ENCODE data around the gene ATP8B1. TPM values are rescaled to one million over a fixed set of nuclear protein-coding genes. Genes with fewer than 3 reads are reported as not detected.

The ATP8B1 gene
- total RNA-seq, 1 experiment from 2014 or later = 1.4 TPM

DNA sequence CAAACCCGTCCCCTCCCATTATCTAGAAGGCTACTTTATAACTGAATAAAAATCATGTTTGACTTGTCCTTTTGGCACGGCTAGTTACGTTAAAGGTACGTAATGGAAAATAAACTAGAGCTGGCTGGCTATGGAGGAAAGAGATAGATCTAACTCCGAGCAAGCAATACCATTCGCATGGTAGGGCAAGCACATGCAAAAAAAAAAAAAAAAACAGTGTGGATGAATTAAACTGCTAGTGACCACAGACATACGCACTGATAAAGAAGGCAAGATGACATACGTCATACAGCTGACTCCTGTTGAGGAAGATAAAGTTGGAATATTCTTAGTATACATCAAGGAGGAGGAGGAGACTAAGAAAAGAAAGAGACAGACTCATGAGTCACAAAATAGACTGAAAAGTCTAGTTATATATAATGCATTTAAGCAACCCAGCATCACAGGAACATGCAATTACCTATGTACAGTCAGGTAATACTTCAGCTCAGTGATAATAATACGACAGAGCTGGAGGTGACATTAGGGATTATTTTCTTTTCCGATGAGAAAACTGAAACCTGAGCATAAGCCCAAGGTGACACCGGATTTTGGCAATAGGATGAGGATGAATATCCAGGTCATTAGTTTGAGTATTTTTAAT, 143.5 kb downstream of the ATP8B1 start:
- no peak for DNase-seq (ENCODE audit: unreplicated experiment)
- H3K27ac Mint-ChIP-seq (ENCODE audit: low read depth, unreplicated experiment) = no peak overlapping the region
- ChIA-PET POLR2A (no interaction called here), CTCF (interaction anchor here (0.6 kb wide), 1 partner anchor 1801 kb away, joined by 3 read pairs; no protein-coding TSS in a partner anchor)
- peaks cover 5% of the 10 kb centered on the region for H3K4me1 Mint-ChIP-seq (ENCODE audit: insufficient read depth, unreplicated experiment)
- TF ChIP-seq, protein P1, sequence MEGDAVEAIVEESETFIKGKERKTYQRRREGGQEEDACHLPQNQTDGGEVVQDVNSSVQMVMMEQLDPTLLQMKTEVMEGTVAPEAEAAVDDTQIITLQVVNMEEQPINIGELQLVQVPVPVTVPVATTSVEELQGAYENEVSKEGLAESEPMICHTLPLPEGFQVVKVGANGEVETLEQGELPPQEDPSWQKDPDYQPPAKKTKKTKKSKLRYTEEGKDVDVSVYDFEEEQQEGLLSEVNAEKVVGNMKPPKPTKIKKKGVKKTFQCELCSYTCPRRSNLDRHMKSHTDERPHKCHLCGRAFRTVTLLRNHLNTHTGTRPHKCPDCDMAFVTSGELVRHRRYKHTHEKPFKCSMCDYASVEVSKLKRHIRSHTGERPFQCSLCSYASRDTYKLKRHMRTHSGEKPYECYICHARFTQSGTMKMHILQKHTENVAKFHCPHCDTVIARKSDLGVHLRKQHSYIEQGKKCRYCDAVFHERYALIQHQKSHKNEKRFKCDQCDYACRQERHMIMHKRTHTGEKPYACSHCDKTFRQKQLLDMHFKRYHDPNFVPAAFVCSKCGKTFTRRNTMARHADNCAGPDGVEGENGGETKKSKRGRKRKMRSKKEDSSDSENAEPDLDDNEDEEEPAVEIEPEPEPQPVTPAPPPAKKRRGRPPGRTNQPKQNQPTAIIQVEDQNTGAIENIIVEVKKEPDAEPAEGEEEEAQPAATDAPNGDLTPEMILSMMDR (IDR thresholded peaks at IDR 0.05; ENCODE audit: unreplicated experiment) = no peak
- H3K4me3 Mint-ChIP-seq (ENCODE audit: unreplicated experiment) = no peak overlapping the region
- no TSS peak for BruUV-seq (replicated peaks)
- no peaks in the 10 kb centered on the region for H3K27me3 Mint-ChIP-seq (ENCODE audit: insufficient read depth, unreplicated experiment)
- intact Hi-C loops (cut with micrococcal nuclease) = no loop called here
- H3K9me3 Mint-ChIP-seq (ENCODE audit: unreplicated experiment) = no peaks in the 10 kb centered on the region
- H3K36me3 Mint-ChIP-seq (ENCODE audit: insufficient read depth, unreplicated experiment) = no peaks in the 10 kb centered on the region

DNA sequence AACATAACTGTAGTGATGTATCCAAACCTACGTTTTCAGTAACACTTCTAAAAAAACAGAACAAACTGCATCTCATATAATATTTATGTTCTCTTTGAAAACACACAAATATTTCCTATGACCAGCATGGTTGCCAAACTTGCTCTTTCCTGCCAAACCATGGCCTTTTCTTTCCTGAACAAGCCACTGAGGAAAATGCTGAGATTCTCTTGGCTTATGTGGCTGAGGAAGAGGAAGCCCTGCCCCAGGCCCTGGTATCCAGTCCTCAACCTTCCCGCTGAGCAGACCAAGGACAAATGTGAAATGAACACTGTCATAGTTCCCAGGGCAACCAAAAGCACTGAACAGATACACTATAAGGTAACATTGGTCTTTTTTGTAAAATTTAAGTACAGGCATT, 145.6 kb downstream of the ATP8B1 start:
- H3K4me3 Mint-ChIP-seq (ENCODE audit: unreplicated experiment) = no peak overlapping the region
- no peaks in the 10 kb centered on the region for H3K9me3 Mint-ChIP-seq (ENCODE audit: unreplicated experiment)
- intact Hi-C loops (cut with micrococcal nuclease) = no loop called here
- H3K36me3 Mint-ChIP-seq (ENCODE audit: insufficient read depth, unreplicated experiment) = peaks cover 2% of the 10 kb centered on the region
- no peak for DNase-seq (ENCODE audit: unreplicated experiment)
- BruUV-seq (replicated peaks) = no TSS peak
- H3K4me1 Mint-ChIP-seq (ENCODE audit: insufficient read depth, unreplicated experiment) = peaks cover 5% of the 10 kb centered on the region
- CTCF ChIA-PET = no interaction called here
- TF ChIP-seq, protein P1 (IDR thresholded peaks at IDR 0.05; ENCODE audit: unreplicated experiment) = no peak
- no peak overlapping the region for H3K27ac Mint-ChIP-seq (ENCODE audit: low read depth, unreplicated experiment)
- POLR2A ChIA-PET = no interaction called here
- H3K27me3 Mint-ChIP-seq (ENCODE audit: insufficient read depth, unreplicated experiment) = no peaks in the 10 kb centered on the region

DNA sequence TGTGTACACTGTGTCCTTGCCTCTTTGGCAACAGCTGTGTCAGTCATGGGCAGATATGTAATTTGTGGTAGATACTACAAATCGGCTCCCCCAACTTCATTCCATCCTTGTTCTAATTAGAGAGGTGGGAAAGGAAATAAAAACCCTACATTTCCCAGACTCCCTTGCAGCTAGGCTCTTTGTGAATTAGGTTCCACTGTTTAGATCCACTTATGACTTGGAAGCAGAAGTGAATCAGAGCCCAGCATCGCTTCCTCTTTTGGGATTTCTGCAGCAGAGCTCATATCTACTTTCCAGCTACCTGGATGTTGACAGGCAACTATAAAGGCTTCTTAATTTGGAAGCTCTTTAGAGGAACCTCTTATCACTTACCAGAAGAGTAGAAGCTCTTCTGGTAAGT, 147.4 kb downstream of the ATP8B1 start:
- no peak overlapping the region for H3K27ac Mint-ChIP-seq (ENCODE audit: low read depth, unreplicated experiment)
- ChIA-PET CTCF (interaction anchor here (0.7 to 1.3 kb wide), 3 partner anchors 26 to 226 kb away, joined by 3 to 5 read pairs (median 5); no protein-coding TSS in a partner anchor), POLR2A (interaction anchor here (0.6 to 1.0 kb wide), 2 partner anchors 39 to 243 kb away, joined by 3 to 7 read pairs; no protein-coding TSS in a partner anchor)
- no TSS peak for BruUV-seq (replicated peaks)
- H3K36me3 Mint-ChIP-seq (ENCODE audit: insufficient read depth, unreplicated experiment) = peaks cover 6% of the 10 kb centered on the region
- no peak for DNase-seq (ENCODE audit: unreplicated experiment)
- no peaks in the 10 kb centered on the region for H3K9me3 Mint-ChIP-seq (ENCODE audit: unreplicated experiment)
- intact Hi-C loops (cut with micrococcal nuclease) = no loop called here
- no peaks in the 10 kb centered on the region for H3K27me3 Mint-ChIP-seq (ENCODE audit: insufficient read depth, unreplicated experiment)
- H3K4me1 Mint-ChIP-seq (ENCODE audit: insufficient read depth, unreplicated experiment) = no peaks in the 10 kb centered on the region
- H3K4me3 Mint-ChIP-seq (ENCODE audit: unreplicated experiment) = no peak overlapping the region
- TF ChIP-seq, protein P1 (IDR thresholded peaks at IDR 0.05; ENCODE audit: unreplicated experiment) = no peak

DNA sequence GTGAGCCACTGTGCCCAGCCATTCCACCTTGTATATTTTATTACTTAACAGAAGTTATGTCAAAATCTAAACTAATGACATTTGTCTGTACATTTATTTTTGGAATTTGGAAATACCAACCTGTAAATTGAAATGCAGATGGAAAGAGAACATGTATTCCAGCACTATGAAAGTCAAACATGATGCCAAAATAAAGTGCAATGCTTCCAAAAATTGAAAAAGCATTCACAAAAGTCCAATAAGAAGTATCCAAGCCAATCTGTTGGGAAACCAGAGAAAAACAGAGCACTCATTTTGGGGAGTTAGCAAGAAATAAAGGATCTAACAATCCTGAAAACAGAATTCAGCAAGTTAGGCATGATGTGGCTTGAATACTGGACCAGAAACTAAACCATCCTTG, 151.2 kb downstream of the ATP8B1 start:
- POLR2A ChIA-PET = no interaction called here
- peaks cover 12% of the 10 kb centered on the region for H3K36me3 Mint-ChIP-seq (ENCODE audit: insufficient read depth, unreplicated experiment)

More for the DNA sequence above, 151.2 kb downstream of the ATP8B1 start:
- CTCF ChIA-PET = interaction anchor here (0.6 kb wide), 1 partner anchor 757 kb away, joined by 4 read pairs; no protein-coding TSS in a partner anchor
- no peak overlapping the region for H3K27ac Mint-ChIP-seq (ENCODE audit: low read depth, unreplicated experiment)
- H3K4me3 Mint-ChIP-seq (ENCODE audit: unreplicated experiment) = no peak overlapping the region
- H3K27me3 Mint-ChIP-seq (ENCODE audit: insufficient read depth, unreplicated experiment) = no peaks in the 10 kb centered on the region
- no TSS peak for BruUV-seq (replicated peaks)
- intact Hi-C loops (cut with micrococcal nuclease) = no loop called here
- TF ChIP-seq, protein P1 (IDR thresholded peaks at IDR 0.05; ENCODE audit: unreplicated experiment) = no peak
- H3K9me3 Mint-ChIP-seq (ENCODE audit: unreplicated experiment) = no peaks in the 10 kb centered on the region
- no peak for DNase-seq (ENCODE audit: unreplicated experiment)
- H3K4me1 Mint-ChIP-seq (ENCODE audit: insufficient read depth, unreplicated experiment) = peaks cover 10% of the 10 kb centered on the region
